ENCODE results near the gene SDF4.

DNA sequence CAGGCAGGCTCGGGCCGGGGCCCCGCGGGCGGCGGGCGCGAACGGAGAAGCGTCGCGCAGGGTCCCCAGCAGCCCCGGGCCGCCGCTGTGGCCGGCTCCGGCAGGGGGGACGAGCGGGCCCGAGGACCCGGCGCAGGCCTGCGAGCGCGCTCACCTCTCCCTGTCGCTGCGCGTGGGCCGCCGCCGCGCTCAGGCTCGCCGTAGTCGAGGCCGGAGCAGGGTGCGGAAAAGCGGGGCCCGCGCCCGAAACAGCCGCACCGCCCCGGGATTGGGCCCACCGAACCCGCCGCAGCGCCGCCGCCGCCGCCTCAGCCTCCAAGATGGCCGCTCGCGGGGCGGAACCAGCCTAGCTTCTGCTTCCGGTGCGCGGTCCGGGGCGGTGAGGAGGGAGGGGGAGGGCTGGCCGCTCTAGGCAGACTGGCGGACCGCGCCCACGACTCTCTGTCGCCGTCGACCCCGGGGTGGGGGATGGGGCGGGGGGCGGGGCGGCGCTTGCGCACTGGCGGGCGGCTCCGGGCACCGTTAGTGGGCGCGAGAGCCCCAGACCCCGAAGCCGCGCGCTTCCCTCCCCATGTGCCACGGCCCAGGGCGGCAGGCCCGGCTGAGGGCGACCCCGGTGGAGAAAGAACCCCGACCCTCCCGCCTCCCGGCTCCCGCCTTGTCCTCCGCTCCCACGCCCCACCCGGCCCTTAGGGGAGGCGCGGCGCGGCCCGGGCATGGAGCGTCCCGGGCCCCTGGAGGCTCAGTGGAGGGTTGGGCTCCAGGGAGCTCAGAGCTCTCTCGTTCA lies 41.9 kb upstream of the SDF4 start, which contains the start of gene UBE2J2:
- TF ChIP-seq, protein P1, sequence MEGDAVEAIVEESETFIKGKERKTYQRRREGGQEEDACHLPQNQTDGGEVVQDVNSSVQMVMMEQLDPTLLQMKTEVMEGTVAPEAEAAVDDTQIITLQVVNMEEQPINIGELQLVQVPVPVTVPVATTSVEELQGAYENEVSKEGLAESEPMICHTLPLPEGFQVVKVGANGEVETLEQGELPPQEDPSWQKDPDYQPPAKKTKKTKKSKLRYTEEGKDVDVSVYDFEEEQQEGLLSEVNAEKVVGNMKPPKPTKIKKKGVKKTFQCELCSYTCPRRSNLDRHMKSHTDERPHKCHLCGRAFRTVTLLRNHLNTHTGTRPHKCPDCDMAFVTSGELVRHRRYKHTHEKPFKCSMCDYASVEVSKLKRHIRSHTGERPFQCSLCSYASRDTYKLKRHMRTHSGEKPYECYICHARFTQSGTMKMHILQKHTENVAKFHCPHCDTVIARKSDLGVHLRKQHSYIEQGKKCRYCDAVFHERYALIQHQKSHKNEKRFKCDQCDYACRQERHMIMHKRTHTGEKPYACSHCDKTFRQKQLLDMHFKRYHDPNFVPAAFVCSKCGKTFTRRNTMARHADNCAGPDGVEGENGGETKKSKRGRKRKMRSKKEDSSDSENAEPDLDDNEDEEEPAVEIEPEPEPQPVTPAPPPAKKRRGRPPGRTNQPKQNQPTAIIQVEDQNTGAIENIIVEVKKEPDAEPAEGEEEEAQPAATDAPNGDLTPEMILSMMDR (IDR thresholded peaks at IDR 0.05; ENCODE audit: insufficient read depth, low read length, poor library complexity, severe bottlenecking) = no peak
- no peak for TF ChIP-seq EZH2phosphoT487 (conservative IDR thresholded peaks at IDR 0.05; ENCODE audit: low read length)

Data from SU-DHL-6 (cell line).